Measurements from ENCODE around the gene BBS7. TPM values are rescaled to one million over a fixed set of nuclear protein-coding genes. Genes with fewer than 3 reads are reported as not detected.
A peak's percentile ranks its signal among the peaks of the same experiment; 100 is the strongest.

BBS7 gene
- total and polyA plus RNA-seq, 9 of the 15 experiments (the other 6 are each of a cell fraction or from before 2014, with no cell fraction given) = 13.4 to 25.8 (median 16.4) TPM

DNA sequence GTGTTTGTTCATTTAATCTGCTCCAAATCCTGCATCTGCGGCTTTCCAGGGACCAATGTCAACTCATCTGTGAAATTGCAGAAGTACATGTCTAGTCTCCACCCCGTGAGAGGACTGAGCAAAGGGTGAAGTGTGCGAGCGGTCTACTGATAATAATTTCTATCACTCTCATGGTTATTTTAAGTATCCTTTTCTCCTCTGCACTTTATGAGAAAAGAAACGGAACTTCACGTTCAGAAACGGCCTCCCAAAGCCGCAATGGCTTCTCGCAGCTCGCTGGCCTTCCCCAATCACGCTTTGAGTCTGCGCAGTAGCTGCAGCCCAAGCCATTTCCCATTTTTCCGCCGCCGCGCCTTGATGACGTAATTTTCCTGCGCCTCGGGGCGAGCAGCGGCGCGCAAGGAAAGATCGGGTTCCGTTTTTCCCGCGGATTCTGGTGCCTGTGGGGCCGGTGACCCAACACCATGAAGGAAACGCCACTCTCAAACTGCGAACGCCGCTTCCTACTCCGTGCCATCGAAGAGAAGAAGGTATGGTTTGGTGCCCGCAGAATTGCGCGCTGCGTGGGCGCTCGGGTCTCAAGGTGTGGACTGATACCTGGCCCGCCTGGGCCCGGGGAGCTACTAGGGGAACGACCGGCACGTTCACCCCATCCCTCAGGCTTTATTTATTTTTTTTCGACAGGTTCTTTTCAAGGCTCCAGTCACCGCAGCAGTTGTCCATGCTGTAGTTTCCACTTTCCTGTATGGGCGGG is 69.1 kb downstream of the BBS7 start, which contains the start of gene EXOSC9 (continued):
- TF ChIP-seq ZSCAN32 (CRISPR knock-in tag; IDR thresholded peaks at IDR 0.05) (no peak), NCOR1 (IDR thresholded peaks at IDR 0.05) (no peak), CEBPG (CRISPR knock-in tag; IDR thresholded peaks at IDR 0.05) (peak; percentile 77), CEBPG (tag; conservative IDR thresholded peaks at IDR 0.05 in 1 of 2, IDR thresholded peaks at IDR 0.05 in 1 of 2) (peak; percentile 86 to 89), POLR3A (IDR thresholded peaks at IDR 0.05; ENCODE audit: borderline replicate concordance, extremely low read depth, insufficient read depth, insufficient read length) (no peak), ELF2 (CRISPR knock-in tag; IDR thresholded peaks at IDR 0.05) (peak; percentile 77), ZSCAN29 (IDR thresholded peaks at IDR 0.05) (no peak), TAF1 (IDR thresholded peaks at IDR 0.05; ENCODE audit: control insufficient read depth, extremely low read depth, insufficient read depth, low read length, severe bottlenecking) (peak; percentile 89), FUS (optimal IDR thresholded peaks at IDR 0.05; ENCODE audit: low read depth, low read length) (no peak), GATAD2B (IDR thresholded peaks at IDR 0.05; ENCODE audit: borderline replicate concordance) (no peak), RFX5 (IDR thresholded peaks at IDR 0.05; ENCODE audit: low read depth, low read length) (0 out of 2 replicates have a peak, but pooled peaks have one; percentile 27), ZBTB1 (CRISPR knock-in tag; IDR thresholded peaks at IDR 0.05; ENCODE audit: borderline replicate concordance, low read depth) (no peak), HCFC1 (IDR thresholded peaks at IDR 0.05; ENCODE audit: low read depth, low read length) (peak; percentile 82), ELF4 (CRISPR knock-in tag; IDR thresholded peaks at IDR 0.05) (no peak), ATF2 (CRISPR knock-in tag; IDR thresholded peaks at IDR 0.05) (no peak), SREBF1 (IDR thresholded peaks at IDR 0.05; ENCODE audit: borderline replicate concordance, low read depth, low read length) (no peak), MTA1 (IDR thresholded peaks at IDR 0.05; ENCODE audit: borderline replicate concordance) (peak; percentile 99), ZBTB9 (CRISPR knock-in tag; IDR thresholded peaks at IDR 0.05) (no peak), BCL6 (CRISPR knock-in tag; IDR thresholded peaks at IDR 0.05) (no peak), ETV5 (CRISPR knock-in tag; IDR thresholded peaks at IDR 0.05; ENCODE audit: low read depth) (0 out of 2 replicates have a peak, but pooled peaks have one; percentile 29), CSDE1 (IDR thresholded peaks at IDR 0.05) (peak in 1 of 2 experiments; percentile 54; a peak in 2 of 4 replicates), XRCC5 (IDR thresholded peaks at IDR 0.05; ENCODE audit: low read depth, low read length) (no peak), NFXL1 (CRISPR knock-in tag; IDR thresholded peaks at IDR 0.05) (no peak)
- TF ChIP-seq, protein P1, sequence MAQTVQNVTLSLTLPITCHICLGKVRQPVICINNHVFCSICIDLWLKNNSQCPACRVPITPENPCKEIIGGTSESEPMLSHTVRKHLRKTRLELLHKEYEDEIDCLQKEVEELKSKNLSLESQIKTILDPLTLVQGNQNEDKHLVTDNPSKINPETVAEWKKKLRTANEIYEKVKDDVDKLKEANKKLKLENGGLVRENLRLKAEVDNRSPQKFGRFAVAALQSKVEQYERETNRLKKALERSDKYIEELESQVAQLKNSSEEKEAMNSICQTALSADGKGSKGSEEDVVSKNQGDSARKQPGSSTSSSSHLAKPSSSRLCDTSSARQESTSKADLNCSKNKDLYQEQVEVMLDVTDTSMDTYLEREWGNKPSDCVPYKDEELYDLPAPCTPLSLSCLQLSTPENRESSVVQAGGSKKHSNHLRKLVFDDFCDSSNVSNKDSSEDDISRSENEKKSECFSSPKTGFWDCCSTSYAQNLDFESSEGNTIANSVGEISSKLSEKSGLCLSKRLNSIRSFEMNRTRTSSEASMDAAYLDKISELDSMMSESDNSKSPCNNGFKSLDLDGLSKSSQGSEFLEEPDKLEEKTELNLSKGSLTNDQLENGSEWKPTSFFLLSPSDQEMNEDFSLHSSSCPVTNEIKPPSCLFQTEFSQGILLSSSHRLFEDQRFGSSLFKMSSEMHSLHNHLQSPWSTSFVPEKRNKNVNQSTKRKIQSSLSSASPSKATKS (CRISPR knock-in tag; IDR thresholded peaks at IDR 0.05) = no peak
